IMR-90 (cell line): ENCODE data around the gene NFKB1. TPM values are rescaled to one million over a fixed set of nuclear protein-coding genes. Genes with fewer than 3 reads are reported as not detected.

ENCODE experiments used
- ATAC-seq: fragments of 200-7000 bp; cut with Tn5 transposase; 2 replicates; pipeline ENCODE4 v1.9.1; 2020; ENCODE audit warnings: low read depth, mild to moderate bottlenecking, moderate library complexity
- BruUV-seq: library from RNA; stranded (reverse); fragments of 400-500 nt; replicated peaks from 2 replicates; lab custom pipeline; 2021; lab: Mats Ljungman, UMichigan
- CTCF ChIA-PET: fragments of 300-600 bp; formaldehyde crosslinking; extraction: SDS; loops from one replicate; lab custom pipeline; 2021; ENCODE audit warnings: antibody characterized with exemption; lab: Yijun Ruan, JAX
- POLR2A ChIA-PET: fragments of 300-600 bp; sonication (Branson Sonifier 250); formaldehyde crosslinking; loops from one replicate; lab custom pipeline; 2022; ENCODE audit warnings: antibody characterized with exemption; ENCODE audit not compliant: unreplicated experiment; lab: Charles Lee
- DNase-seq: peaks from one replicate; pipeline ENCODE4 v3.0.0; 2013
- H2AFZ ChIP-seq: replicated peaks from 2 replicates; pipeline ENCODE3; 2013; ENCODE audit warnings: low read length, mild to moderate bottlenecking; ENCODE audit not compliant: poor library complexity
- H2AK5ac ChIP-seq: 2 replicates; pipeline ENCODE4 v1.6.1; 2013; ENCODE audit warnings: low read depth, low read length, inconsistent platforms
- H2AK9ac ChIP-seq: replicated peaks from 2 replicates; pipeline ENCODE3; 2013; ENCODE audit warnings: mild to moderate bottlenecking, low read depth, low read length, moderate library complexity; ENCODE audit not compliant: poor library complexity
- H2BK120ac ChIP-seq: 2 replicates; pipeline ENCODE4 v1.6.1; 2013; ENCODE audit warnings: low read depth, low read length, inconsistent platforms
- H2BK15ac ChIP-seq: 3 replicates; pipeline ENCODE4 v1.6.1; 2013; ENCODE audit warnings: low read depth, low read length, inconsistent platforms
- H2BK20ac ChIP-seq: 2 replicates; pipeline ENCODE4 v1.6.1; 2013; ENCODE audit warnings: low read depth, mild to moderate bottlenecking, inconsistent platforms, low read length, moderate library complexity
- H2BK5ac ChIP-seq: 2 replicates; pipeline ENCODE4 v1.6.1; 2013; ENCODE audit warnings: mild to moderate bottlenecking, low read depth, low read length, inconsistent platforms; ENCODE audit not compliant: poor library complexity, severe bottlenecking
- H3K14ac ChIP-seq: replicated peaks from 2 replicates; pipeline ENCODE4 v1.6.1; 2013; ENCODE audit warnings: low read depth, low read length, inconsistent platforms
- H3K18ac ChIP-seq: 2 replicates; pipeline ENCODE4 v1.6.1; 2013; ENCODE audit warnings: low read depth, low read length, control low read depth
- H3K23ac ChIP-seq: 2 replicates; pipeline ENCODE4 v1.6.1; 2013; ENCODE audit warnings: low read depth, low read length, inconsistent platforms
- H3K27ac ChIP-seq: 2 replicates; pipeline ENCODE4 v1.5.1; 2013; ENCODE audit warnings: mild to moderate bottlenecking, control low read depth, low read length; ENCODE audit not compliant: insufficient read depth
- H3K27me3 ChIP-seq: 2 replicates; pipeline ENCODE4 v1.6.1; 2013; ENCODE audit warnings: low read length; ENCODE audit not compliant: control insufficient read depth, insufficient read depth
- H3K36me3 ChIP-seq: 2 replicates; pipeline ENCODE4 v1.6.1; 2013; ENCODE audit warnings: low read length, mixed read lengths; ENCODE audit not compliant: control insufficient read depth, insufficient read depth
- H3K4ac ChIP-seq: 2 replicates; pipeline ENCODE4 v1.6.1; 2013; ENCODE audit warnings: low read depth, low read length, inconsistent platforms
- H3K4me1 ChIP-seq: 2 replicates; pipeline ENCODE4 v1.6.1; 2013; ENCODE audit warnings: low read length, mixed read lengths; ENCODE audit not compliant: control insufficient read depth, insufficient read depth
- H3K4me2 ChIP-seq: 2 replicates; pipeline ENCODE4 v1.6.1; 2013; ENCODE audit warnings: low read depth, mild to moderate bottlenecking, control low read depth, low read length, moderate library complexity
- H3K4me3 ChIP-seq: 2 replicates; pipeline ENCODE4 v1.5.1; 2013; ENCODE audit warnings: low read depth, mild to moderate bottlenecking, control low read depth, low read length, moderate library complexity; ENCODE audit not compliant: insufficient read depth
- H3K56ac ChIP-seq: 2 replicates; pipeline ENCODE4 v1.6.1; 2013; ENCODE audit warnings: low read length, inconsistent platforms; ENCODE audit not compliant: insufficient read depth; ENCODE audit errors: extremely low read depth
- H3K79me1 ChIP-seq, 2 experiments: 2 replicates each; pipeline ENCODE4 v1.6.1; 2013; ENCODE audit warnings: low read length in 2 of 2, inconsistent platforms in 1 of 2, low read depth in 1 of 2
- H3K9ac ChIP-seq: 2 replicates; pipeline ENCODE4 v1.6.1; 2013; ENCODE audit warnings: low read depth, low read length, control low read depth
- H3K9me1 ChIP-seq: 2 replicates; pipeline ENCODE4 v1.6.1; 2013; ENCODE audit warnings: low read length, inconsistent platforms; ENCODE audit not compliant: insufficient read depth
- H3K9me3 ChIP-seq: 2 replicates; pipeline ENCODE4 v1.6.1; 2013; ENCODE audit warnings: low read length; ENCODE audit not compliant: control insufficient read depth, insufficient read depth
- H4K20me1 ChIP-seq: 2 replicates; pipeline ENCODE4 v1.6.1; 2013; ENCODE audit warnings: low read length, inconsistent platforms; ENCODE audit not compliant: insufficient read depth
- H4K5ac ChIP-seq: 2 replicates; pipeline ENCODE4 v1.6.1; 2013; ENCODE audit warnings: mild to moderate bottlenecking, low read depth, low read length, control low read depth
- H4K8ac ChIP-seq, 2 experiments: 2 replicates each; pipeline ENCODE4 v1.6.1; 2013; ENCODE audit warnings: low read depth in 2 of 2, low read length in 2 of 2, control low read depth in 1 of 2, inconsistent platforms in 1 of 2
- H4K91ac ChIP-seq: 2 replicates; pipeline ENCODE4 v1.6.1; 2013; ENCODE audit warnings: low read depth, low read length, inconsistent platforms; ENCODE audit not compliant: insufficient read depth
- BHLHE40 ChIP-seq: fragments of 150-350 bp; IDR thresholded peaks from 2 replicates; pipeline ENCODE4 v1.6.1; 2016; ENCODE audit warnings: mild to moderate bottlenecking, low read depth, low read length
- CEBPB ChIP-seq: IDR thresholded peaks from 2 replicates; pipeline ENCODE4 v1.6.1; 2012; ENCODE audit warnings: low read depth, low read length, improper control_type of control experiment
- CHD1 ChIP-seq: IDR thresholded peaks from 2 replicates; pipeline ENCODE4 v1.6.1; 2012; ENCODE audit warnings: low read depth, low read length, improper control_type of control experiment
- CTCF ChIP-seq: conservative IDR thresholded peaks from 2 replicates; pipeline ENCODE4 v1.5.1; 2012; ENCODE audit warnings: mild to moderate bottlenecking, low read depth, low read length, improper control_type of control experiment
- FOS ChIP-seq: fragments of 150-350 bp; IDR thresholded peaks from 2 replicates; pipeline ENCODE4 v1.6.1; 2016; ENCODE audit warnings: low read depth, low read length
- MAFK ChIP-seq: IDR thresholded peaks from 2 replicates; pipeline ENCODE4 v1.6.1; 2012; ENCODE audit warnings: low read depth, low read length, improper control_type of control experiment
- MAZ ChIP-seq: IDR thresholded peaks from 2 replicates; pipeline ENCODE4 v1.6.1; 2012; ENCODE audit warnings: low read depth, mild to moderate bottlenecking, low read length, improper control_type of control experiment, moderate library complexity, borderline replicate concordance
- MXI1 ChIP-seq: IDR thresholded peaks from 2 replicates; pipeline ENCODE4 v1.6.1; 2012; ENCODE audit warnings: low read depth, mild to moderate bottlenecking, low read length, moderate library complexity, borderline replicate concordance
- NFE2L2 ChIP-seq: fragments of 150-350 bp; IDR thresholded peaks from 2 replicates; pipeline ENCODE4 v1.6.1; 2016; ENCODE audit warnings: low read depth, mild to moderate bottlenecking, low read length
- POLR2A ChIP-seq: IDR thresholded peaks from 2 replicates; pipeline ENCODE4 v1.6.1; 2012; ENCODE audit warnings: mild to moderate bottlenecking, low read depth, low read length
- RAD21 ChIP-seq: IDR thresholded peaks from 2 replicates; pipeline ENCODE4 v1.6.1; 2012; ENCODE audit warnings: low read length, improper control_type of control experiment
- RCOR1 ChIP-seq: IDR thresholded peaks from 2 replicates; pipeline ENCODE4 v1.6.1; 2012; ENCODE audit warnings: mild to moderate bottlenecking, low read length, improper control_type of control experiment; ENCODE audit not compliant: insufficient replicate concordance
- RFX5 ChIP-seq: IDR thresholded peaks from 2 replicates; pipeline ENCODE4 v1.8.0; 2012; ENCODE audit warnings: low read depth, mild to moderate bottlenecking, low read length, moderate library complexity
- SMC3 ChIP-seq: fragments of 150-350 bp; IDR thresholded peaks from 2 replicates; pipeline ENCODE4 v1.6.1; 2016; ENCODE audit warnings: low read depth, mild to moderate bottlenecking, antibody characterized with exemption, low read length, moderate library complexity
- WGBS, 2 experiments: methylation state at CpG; one replicate each; pipeline versions ENCODE4 v1.1.5 to v1.1.7; 2013; ENCODE audit warnings: missing lambda C conversion rate in 2 of 2; ENCODE audit not compliant: insufficient read length in 1 of 2; ENCODE audit errors: extremely low coverage in 2 of 2; 5-methylcytosine and 5-hydroxymethylcytosine counted together
- dilution Hi-C: fragments of 300-500 bp; cut with HindIII; formaldehyde crosslinking; loops from one replicate; pipeline ENCODE4 v1.14.3; 2018; ENCODE audit warnings: low sequenced_read_pairs; ENCODE audit not compliant: unreplicated experiment
- in situ Hi-C: fragments of 300-500 bp; cut with MboI; formaldehyde crosslinking; loops from 3 replicates; pipeline ENCODE4 v1.14.3; 2019; ENCODE audit warnings: low sequenced_read_pairs, inconsistent platforms, mixed read lengths
- intact Hi-C: fragments of 100-400 bp; cut with micrococcal nuclease; formaldehyde crosslinking; loops from 2 replicates; pipeline ENCODE4 v1.10.0; 2022
- polyA plus RNA-seq, 3 experiments: library from polyadenylated mRNA; depleted of rRNA; stranded (reverse); fragments of >200 nt; gene quantifications; 2 replicates each; pipeline ENCODE4 v1.2.3, GENCODE V29; 2012; ENCODE audit warnings: low replicate concordance in 1 of 3
- total RNA-seq: library from RNA; depleted of rRNA; stranded (reverse); fragments of >200 nt; gene quantifications from 2 replicates; pipeline ENCODE4 v1.2.3, GENCODE V29; 2012
- TF ChIP-seq, protein P1 (sequence below): fragments of 150-350 bp; IDR thresholded peaks from 2 replicates; pipeline ENCODE4 v1.6.1; 2017; ENCODE audit warnings: mild to moderate bottlenecking, antibody characterized with exemption, low read length, low read depth
- TF ChIP-seq, protein P2 (sequence below): fragments of 150-350 bp; IDR thresholded peaks from 2 replicates; pipeline ENCODE4 v1.6.1; 2016; ENCODE audit warnings: low read depth, mild to moderate bottlenecking, low read length, moderate library complexity, borderline replicate concordance

NFKB1 gene
- total and polyA plus RNA-seq, 2 of the 4 experiments (the other 2 are of a cell fraction), result 19.8 to 24.6 TPM

DNA sequence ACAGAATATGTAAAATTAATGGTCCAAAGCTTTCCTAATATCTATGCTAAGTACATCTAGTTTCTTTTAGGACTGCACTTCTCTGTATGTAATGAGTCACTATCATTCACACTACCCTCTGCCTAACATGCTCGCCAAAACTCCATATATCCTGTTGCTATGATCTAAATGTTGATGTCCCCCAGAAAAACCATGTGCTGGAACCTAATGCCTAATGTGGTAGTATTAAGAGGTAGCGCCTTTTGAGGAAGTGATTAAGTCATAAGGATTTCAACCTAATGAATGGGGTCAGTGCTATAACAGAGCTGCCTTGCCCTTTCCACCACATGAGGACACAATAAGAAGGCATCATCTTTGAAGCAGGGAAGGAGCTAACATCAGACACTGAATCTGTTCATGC lies 34.9 kb upstream of the NFKB1 start:
- Histone ChIP-seq H3K27ac (no peak overlapping the region), H4K91ac (no peak overlapping the region), H4K5ac (no peak overlapping the region), H2AFZ (no peak overlapping the region), H3K4me3 (no peak overlapping the region), H3K79me1 (no peaks in the 10 kb centered on the region), H2BK120ac (no peak overlapping the region), H2BK20ac (no peak overlapping the region), H3K9me3 (no peaks in the 10 kb centered on the region), H3K23ac (no peak overlapping the region), H3K14ac (no peak overlapping the region), H4K20me1 (no peaks in the 10 kb centered on the region), H2BK5ac (no peak overlapping the region), H2AK9ac (no peak overlapping the region), H4K8ac (no peak overlapping the region), H3K9ac (no peak overlapping the region), H3K4me1 (no peaks in the 10 kb centered on the region), H3K9me1 (no peaks in the 10 kb centered on the region), H3K4ac (no peak overlapping the region), H2AK5ac (no peak overlapping the region), H2BK15ac (no peak overlapping the region), H3K56ac (no peak overlapping the region), H3K36me3 (no peaks in the 10 kb centered on the region), H3K4me2 (no peak overlapping the region), H3K18ac (no peak overlapping the region), H3K27me3 (peaks cover 5% of the 10 kb centered on the region)
- intact Hi-C loops, result no loop called here
- WGBS, 2 experiments, result no CpG with 5 or more reads among the region's 2 CpGs
- in situ Hi-C loops, result no loop called here
- ATAC-seq, result no peak
- dilution Hi-C loops, result no loop called here
- CTCF ChIA-PET, result no interaction called here
- POLR2A ChIA-PET, result no interaction called here
- peak; percentile 7 for DNase-seq
- TF ChIP-seq CEBPB, result no peak
- TF ChIP-seq POLR2A, result no peak
- TF ChIP-seq RFX5, result no peak
- TF ChIP-seq MXI1, result no peak
- TF ChIP-seq, protein P1, sequence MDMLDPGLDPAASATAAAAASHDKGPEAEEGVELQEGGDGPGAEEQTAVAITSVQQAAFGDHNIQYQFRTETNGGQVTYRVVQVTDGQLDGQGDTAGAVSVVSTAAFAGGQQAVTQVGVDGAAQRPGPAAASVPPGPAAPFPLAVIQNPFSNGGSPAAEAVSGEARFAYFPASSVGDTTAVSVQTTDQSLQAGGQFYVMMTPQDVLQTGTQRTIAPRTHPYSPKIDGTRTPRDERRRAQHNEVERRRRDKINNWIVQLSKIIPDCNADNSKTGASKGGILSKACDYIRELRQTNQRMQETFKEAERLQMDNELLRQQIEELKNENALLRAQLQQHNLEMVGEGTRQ, result no peak
- TF ChIP-seq CHD1, result no peak
- TF ChIP-seq SMC3, result no peak
- TF ChIP-seq MAZ, result no peak
- no peak for TF ChIP-seq FOS
- TF ChIP-seq NFE2L2, result no peak
- no peak for TF ChIP-seq CTCF
- TF ChIP-seq MAFK, result no peak
- TF ChIP-seq RCOR1, result no peak
- no peak for TF ChIP-seq BHLHE40
- no peak for TF ChIP-seq RAD21
- TF ChIP-seq, protein P2, sequence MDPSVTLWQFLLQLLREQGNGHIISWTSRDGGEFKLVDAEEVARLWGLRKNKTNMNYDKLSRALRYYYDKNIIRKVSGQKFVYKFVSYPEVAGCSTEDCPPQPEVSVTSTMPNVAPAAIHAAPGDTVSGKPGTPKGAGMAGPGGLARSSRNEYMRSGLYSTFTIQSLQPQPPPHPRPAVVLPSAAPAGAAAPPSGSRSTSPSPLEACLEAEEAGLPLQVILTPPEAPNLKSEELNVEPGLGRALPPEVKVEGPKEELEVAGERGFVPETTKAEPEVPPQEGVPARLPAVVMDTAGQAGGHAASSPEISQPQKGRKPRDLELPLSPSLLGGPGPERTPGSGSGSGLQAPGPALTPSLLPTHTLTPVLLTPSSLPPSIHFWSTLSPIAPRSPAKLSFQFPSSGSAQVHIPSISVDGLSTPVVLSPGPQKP, result no peak
- BruUV-seq, result no TSS peak
